ENCODE data around the gene FOXP1.

FOXP1 gene

DNA sequence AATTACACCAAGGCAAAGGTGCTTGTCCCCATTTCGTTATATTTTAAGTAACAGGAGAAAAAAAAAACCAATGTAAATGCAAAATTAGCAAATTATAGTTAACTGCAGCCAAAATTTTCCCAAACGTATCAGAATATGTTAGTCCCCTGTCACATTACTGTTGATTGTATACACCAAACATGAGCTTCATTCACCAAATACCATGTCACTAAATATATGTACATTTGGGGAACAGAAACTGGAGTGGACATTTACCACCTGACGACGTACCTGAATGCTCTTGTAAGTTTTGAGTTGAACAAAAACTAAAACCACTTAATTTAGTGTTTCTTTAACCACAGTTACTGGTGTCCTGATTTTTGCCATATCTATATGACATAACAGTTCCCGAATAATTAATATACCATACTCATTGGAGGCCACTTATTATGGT lies 3.3 kb upstream of the FOXP1 start:
- DNase-seq (ENCODE audit: low read depth): no peak

DNA sequence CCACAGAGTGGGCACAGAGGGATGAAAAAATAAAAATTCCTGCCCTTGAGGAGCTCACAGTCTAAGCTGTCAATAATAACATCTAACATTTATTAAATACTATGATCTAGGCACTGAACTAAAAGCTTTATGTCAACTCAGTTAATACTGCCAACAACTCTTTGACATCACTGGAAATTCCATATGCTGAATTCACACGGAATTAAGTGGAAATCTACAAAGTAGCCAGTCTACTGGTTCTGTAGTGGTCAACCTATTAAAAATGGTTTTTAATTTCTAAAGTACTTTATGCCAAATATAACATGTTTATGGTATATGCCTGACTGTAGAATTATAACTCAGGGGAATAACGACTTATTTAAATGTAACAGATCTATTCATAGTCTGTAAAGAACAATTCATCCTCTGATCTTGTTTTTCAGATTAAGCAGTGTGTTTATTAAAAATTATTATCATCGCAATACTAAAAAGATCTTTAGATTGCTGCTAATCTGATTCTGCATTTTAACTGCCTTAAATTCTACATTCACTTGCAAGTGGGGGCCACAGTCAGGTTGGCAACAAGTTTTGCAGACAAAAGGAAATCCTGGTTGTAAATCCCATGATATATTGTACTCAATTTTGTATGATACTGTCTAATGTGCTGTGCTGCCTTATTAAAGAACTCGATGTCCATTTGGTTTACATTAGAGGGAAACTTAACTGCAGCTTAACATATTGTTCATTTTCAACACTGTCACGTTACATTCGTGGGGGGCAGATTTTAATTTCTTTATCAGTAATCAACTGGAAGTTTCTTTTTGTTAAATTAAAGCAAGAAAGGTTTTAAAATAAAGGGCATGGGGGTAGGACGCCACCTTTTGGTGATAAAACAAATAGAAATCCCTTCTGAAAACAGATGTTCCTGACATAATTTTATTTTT lies 2.6 kb upstream of the FOXP1 start:
- peak; percentile 16 for DNase-seq (ENCODE audit: low read depth)

DNA sequence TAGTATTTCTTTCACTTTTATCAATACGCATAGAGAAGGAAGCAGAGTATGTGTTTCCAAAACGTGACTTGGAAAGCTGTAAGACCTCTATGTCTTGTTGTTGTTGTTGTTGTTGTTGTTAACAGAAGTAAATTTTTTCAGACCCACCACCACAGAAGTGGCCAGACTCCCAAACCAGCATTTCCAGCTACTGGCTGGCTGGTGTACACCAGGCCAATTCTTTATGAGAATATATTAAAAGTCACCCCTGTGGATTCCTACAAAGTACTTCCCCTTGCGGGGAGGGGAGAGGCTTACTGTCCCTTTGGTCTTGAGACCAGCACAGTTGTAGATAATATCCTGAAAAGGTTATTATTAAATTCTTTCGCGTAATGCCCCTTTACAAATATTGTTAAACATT lies 1.6 kb upstream of the FOXP1 start:
- no peak for DNase-seq (ENCODE audit: low read depth)

DNA sequence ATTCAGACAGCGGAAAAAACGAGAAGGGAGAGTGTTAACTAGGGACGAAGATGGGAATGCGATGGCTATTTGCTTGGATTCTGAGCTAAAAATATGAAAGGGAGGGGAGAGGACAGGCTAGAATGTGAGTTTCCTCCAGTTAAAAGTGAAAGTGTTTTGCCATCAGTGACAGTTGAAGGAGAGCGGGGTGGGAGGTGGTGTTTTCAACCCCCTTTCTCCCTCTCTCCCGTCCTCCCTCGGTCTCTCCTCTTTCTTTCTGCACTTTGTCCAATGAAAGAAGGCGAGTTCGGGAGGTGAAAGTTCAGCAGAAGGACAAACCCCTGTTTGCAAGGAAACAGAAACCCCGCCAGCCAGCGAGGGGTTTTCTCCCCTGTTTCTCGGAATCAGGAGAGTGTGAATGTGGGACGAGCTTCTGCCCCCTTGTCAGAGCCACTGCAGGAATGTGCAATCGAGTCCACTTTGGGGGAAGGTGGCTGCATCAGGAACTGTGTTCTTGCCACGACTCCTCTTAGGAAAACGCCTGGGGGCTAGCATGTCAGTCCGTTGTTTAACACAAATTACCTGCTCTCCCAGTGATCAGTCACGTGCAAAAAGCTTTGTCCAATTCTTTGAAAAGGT lies 975 bp upstream of the FOXP1 start:
- peak; percentile 12 for DNase-seq (ENCODE audit: low read depth)

DNA sequence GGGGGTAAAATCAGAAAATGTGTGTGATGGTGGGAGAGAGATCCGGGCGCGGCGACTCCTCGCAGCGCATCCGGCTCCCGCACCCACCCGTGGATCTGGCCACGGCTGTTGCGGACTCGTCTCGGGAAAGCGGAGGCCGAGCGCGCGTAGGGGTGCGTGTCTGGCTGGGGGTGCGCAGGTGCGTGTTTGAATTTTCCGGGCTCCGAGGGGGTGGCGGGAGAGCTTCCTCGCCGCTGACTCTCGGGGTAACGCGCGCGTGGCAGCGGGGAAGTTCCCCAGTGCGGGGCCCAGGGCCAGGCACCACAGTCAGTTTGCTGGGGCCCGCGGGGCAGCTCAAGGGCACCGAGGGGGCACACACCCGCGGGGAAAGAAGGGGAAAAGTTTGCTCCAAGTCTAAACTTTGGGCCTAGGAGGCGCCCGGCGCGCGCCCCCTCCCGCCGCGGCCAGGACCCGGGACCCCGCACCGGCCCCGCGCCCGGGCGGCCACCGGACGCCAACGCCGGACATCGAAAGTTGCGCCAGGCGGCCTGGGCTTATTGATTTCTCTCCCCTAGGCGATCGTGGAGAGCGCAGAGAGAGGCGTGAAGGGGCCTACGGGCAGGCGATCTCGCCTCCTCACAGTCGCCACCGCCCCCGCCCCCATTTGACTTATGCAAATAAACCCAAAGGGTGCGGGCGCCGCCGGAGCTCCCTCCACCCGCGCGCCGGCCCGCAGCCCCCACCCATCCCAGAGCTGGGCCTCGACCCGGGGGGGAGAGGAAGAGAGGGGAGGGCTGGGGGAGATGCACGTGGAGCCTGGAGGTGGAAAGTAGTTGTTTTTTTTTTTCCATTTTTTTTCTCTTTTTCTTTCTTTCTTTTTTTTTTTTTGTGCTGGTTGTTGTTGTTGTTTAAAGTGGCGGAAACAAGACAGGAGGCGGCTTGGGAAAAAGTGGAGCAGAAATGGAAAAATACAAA lies 639 bp downstream of the FOXP1 start:
- peak; percentile 44 for DNase-seq (ENCODE audit: low read depth)

DNA sequence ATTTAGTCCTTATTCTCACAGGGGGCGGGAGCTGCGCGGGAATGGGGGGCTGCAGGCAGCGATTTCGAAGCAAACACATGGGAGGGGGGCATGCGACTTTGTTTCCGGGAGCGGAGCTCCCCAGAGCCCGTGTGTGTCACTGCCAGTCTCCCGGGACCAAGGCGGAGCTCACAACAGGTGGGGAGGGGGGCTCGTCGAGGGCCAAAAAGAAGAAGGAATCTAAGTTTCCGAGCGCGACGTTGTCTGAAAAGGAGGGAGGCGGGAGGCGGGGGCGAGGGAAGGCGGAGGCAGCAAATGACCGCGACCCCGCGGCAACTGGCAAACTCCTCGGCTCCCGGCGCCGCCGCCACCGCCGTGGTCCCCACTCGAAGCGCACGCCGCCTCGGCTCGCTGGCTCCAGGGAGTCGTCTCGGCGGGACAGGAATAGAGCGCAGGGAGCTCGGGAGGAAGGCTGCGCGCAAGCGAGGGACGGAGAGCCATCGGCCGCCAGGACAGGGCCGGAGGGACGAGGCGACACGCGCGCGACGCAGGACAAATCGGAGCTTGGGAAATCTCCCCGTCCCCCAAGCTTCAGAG lies 1.4 kb downstream of the FOXP1 start:
- peak; percentile 9 for DNase-seq (ENCODE audit: low read depth)

DNA sequence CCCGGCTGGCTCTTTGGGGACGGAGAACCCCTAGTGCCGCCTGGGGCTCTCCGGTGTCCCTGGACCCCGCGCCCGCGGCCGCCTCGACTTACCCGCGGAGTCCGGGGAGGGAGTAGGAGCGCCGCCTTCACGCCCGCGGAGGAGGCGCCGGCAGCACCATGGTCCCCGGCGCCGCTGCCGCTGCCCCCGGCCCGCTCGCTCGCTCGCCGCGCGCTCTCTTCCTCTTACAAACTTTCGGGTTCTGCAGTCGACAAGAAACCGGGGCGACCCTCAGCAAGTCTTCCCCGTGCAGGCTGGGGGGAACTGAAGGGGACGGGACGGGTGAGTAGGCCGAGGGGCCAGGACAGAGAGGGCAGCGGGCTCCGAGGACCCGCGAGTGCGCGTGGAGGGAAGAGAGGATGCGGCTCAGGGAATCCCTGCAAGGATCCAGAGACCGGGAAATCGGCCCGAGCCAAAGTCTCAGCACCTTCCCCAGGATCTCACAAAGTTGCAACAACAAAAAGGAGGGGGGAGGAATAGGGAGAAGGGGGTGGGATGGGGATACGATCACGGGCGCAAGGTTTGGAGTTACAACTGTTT lies 2.0 kb downstream of the FOXP1 start:
- peak; percentile 10 for DNase-seq (ENCODE audit: low read depth)

DNA sequence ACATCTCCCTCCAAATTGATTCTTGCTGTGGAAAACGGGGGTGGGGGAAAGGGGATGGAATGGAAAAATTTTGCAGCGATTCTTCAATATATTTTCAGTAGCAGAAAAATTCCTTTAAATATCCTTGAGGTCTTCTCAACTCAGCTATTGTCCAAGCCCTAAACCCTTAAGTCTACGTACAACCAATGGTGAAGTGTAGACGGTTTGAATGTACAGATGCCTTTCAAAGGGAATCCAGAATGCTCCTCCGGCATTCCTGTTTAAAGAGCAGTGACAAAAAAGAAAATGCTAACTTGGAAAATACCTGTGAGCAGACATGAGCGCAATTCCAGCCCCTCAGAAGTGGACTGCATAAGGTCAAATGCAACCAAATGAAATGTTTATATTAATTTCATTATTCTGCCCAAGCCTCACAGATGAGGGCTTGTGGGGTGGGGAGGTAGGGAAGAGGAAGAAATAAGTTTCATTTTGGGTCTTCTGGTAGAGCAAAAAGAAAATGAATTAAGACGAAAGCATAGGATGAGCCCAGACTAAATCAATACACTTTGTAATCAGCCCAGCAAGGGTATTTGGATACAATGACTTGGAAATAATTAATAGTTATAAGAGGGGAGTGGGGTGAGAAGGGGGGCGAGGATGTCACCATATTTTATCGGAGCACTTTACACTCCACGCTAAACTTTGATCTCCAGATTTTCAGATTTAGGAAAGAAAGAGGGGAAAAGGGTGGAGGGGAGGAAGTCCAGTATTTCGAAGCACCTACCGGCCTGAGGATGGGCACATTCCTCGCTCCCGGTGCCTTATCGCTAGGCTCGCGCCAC lies 2.7 kb downstream of the FOXP1 start:
- no peak for DNase-seq (ENCODE audit: low read depth)

DNA sequence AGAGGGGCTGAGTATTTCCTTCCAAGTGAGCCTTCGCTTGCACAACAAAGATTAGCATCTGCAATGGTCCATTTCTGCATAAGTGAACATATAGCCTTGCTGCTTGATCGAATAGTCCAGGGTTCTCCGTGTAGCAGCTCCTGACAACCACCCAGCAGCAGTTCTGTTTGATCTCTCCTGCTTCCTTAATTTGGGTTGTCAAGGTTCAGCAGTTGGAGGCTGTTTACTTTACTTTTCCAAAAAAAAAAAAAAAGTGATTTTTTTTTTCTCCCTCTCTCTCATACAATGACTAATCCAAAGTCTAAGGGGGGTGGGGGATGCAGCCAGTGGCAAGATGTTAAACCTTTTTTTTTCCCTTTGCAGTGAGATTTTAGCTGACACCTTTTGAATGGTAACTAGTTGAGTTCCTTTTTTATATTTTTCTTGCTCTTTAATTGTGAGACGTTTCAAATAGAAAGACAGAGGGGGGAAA lies 3.6 kb downstream of the FOXP1 start:
- no peak for DNase-seq (ENCODE audit: low read depth)

DNA sequence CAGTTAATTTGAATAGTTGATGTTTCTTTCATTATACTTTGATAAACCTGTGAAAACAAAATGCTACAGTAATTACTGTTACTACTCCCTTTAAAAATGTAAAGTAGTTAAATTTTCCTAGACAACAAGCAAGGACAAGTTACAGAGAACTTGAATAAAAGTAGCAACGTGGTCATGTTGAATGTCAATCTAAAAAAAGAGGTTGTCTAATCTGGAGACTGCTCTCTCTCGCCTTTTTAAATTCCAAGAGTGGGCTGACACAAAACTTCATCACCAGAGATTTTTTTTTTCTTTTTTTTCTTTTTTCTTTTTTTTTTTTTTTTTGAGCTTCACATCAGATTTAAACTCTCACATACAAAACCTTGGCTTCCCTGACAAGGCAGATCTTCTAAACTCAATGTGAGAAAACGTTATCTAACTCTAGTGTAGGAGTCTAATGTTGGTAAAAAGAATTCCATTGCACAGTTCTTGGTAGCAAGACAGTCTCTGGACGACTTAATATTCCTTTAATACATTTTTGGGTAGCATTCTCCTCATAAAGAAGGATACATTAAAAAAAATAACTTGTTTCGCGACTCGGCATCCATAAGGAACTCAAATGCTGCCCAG lies 4.1 kb downstream of the FOXP1 start:
- DNase-seq (ENCODE audit: low read depth): no peak

DNA sequence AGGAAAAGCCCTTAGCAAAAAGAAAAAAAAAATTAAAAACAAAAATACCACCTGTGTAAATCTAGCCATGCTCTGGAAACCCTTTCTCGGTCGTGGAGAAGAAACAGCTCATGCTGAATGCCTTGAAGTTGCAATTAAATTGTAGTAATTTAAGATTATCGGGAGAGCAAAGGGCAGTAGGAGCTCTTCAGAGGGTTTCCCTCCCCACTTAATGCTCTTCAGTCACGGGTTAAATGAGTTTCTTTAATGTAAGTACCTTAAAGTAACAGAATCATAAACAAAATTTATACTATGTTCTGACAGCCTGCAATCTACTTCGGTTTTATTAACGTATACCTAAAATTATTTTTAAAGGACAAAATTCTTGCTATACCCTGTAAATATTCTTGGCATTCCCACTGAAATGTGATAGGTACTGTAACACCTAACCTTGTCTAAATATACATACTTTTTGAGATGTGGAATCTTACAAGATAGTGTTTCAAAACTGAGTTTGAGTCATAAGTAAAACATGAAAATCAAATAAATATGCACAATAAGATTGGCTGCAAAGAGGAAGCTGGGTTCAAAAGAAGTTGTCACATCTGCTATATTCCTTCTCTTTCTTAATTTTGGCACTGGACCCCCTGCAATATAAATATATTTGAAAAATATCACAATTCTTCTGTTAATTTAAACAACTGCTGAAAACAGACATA lies 5.3 kb downstream of the FOXP1 start:
- no peak for DNase-seq (ENCODE audit: low read depth)

DNA sequence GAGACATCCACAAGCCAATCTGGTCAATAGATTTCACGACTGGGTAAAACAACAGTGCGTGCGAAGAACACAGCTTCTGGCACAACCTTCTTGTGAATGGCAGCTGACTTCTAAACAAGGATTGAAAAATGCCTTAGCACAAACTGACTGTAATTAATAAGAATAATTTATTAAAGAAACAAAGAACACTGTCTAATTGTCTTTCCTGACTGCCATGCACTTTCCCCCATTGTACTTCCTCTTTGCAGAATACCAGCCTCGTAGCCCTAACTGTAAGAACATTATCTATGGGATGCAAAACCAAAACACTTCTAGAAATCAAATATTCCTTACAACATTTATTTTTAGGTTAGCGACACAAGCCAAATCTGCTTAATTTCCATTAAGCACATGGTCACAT lies 6.5 kb downstream of the FOXP1 start:
- no peak for DNase-seq (ENCODE audit: low read depth)

DNA sequence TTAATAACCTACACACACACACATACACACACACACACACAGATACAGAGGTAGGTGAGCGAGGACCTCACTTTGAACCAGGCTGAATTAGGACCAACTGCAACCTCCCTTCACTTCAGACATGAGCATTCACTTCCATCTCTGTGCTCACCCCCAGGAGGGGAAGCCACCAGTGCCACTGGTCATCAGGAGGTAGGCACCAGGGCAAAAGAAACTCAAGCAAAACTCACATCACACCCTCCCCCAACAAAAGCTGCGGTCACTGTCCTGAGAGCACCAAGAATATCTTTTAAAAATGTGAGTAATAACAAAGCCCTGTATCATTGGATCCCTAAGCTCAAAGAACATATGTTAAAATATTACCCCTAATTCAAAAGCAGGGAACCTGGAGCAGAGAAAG lies 8.1 kb downstream of the FOXP1 start:
- no peak for DNase-seq (ENCODE audit: low read depth)

DNA sequence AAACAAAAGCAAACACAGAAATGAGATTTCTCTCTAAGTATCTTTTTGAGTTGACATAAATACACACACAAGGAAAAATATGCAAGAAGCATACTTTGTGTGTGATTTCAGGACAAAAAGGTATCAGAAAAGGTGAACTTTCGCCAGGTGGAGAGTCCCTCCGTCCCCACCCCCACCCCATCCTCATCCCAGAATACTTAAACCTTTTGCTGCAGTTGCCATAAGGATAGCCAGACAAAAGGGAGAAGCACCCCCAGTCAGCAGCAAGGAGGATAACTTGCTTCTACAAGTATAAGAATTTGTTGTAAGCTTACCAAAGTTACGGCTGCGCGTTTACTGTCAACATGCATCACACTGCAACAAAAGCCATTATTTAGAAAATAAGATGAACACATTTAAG lies 10.3 kb downstream of the FOXP1 start:
- DNase-seq (ENCODE audit: low read depth): no peak

DNA sequence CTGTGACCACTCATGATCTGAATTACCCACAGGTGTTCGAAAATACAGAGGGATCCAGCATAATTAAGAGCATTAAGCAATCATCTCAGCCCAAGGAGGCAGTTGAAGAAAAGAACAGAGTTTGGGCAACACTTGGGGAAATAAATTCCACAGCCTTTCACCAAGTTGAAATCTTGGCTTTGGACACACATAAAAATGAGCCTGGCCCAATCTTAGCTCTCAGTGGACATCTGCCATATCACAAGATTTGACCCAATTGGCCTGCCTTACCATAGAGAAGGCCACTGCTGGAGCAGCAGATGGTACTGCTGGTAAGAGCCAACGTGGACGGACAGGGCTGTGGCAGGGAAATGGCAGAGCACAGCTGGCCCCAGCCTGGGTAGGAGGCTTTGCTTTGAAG lies 13.0 kb downstream of the FOXP1 start:
- no peak for DNase-seq (ENCODE audit: low read depth)

DNA sequence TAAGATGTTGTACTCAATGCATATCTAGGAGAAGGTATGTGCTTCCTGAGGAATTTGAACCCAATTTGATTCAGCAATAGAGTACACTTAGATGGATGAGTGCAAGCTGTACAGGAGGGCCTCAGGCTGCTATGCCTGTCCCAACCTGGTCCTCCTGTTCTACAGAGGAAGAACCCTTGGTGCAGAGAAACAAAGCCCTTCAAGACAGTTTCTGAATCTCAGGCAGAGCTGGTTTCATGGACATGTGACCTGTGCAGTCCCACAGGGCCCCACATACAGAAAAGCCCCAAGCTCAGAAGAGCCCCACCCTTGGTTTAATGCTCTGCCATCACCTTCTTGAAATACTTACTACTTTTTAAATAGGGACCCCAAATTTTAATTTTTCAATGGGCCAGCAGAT lies 15.3 kb downstream of the FOXP1 start:
- no peak for DNase-seq (ENCODE audit: low read depth)

DNA sequence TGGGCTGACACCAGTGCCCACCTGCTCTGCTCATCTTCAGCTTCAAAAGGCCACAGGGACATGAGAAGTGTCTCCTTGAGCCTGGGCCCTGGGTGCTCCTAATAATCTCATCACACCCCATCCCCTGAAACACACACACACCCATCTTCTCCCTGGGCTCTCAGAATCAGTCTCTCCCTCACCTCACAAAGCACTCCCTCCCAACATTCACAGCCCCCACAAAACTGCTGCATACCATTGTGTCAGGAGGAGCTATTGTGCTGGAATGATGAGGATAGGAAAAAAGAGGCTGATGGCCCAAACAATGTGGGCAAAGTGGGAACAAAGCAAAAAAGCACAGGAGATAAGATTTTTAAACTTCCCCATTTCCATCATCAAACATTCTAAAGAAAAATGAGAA lies 16.8 kb downstream of the FOXP1 start:
- no peak for DNase-seq (ENCODE audit: low read depth)

DNA sequence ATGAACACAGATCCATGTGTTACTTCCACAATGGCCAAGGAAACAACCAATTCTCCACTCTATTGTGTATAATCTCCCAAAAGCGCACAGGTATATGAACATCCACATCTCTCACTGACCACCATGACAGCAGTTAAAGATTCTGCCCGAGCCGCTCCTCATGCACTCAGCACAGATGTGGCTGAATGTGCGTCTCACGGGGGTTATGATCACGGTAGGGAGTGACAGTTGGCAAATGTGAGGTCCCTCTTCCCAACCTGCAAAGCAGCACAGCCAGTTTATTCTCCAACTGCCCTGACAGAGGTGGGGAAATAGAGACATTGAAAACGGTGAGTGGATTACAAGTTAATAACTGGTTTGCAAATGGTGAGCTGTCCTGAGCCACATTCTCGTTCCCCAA lies 17.6 kb downstream of the FOXP1 start:
- DNase-seq (ENCODE audit: low read depth): no peak

DNA sequence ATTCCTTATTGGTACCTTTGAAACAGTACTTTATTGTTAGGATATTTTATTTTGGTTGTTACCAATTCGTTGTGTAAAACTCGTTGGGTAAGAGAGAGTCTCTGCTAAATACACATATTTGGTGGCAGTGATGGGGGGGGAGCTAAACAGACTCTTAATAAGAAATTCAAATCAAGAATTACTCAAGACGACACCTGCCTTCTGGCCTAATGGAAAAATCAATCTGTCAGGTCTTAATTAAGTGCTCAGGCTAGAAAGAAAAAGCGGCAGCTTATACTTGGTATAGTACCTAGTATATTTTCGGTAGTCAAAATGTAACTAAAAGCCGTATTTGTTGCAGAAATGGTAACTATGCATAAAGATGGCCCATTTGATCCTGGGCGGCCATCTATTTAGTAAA lies 18.2 kb downstream of the FOXP1 start:
- DNase-seq (ENCODE audit: low read depth): no peak

DNA sequence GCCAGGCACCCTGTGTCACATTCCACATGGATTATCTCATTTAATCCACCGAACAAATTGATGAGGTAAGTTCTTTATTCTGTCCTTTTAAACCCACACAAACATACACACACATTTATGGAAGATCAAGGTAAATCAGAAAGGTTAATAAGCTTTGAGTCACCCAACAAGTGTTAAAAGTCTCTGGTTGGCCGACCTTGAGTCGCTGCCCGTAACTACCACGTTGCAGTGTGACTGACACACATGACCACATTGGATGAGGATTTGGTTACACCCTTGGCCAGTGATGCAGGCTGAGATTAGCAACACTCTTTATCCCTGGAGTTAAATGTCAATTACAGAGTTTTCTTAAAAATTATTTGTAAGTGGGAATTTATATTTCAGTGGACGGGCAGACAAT lies 19.2 kb downstream of the FOXP1 start:
- no peak for DNase-seq (ENCODE audit: low read depth)
